NB4 (cell line): ENCODE measurements around the gene ZNF487.

Source experiments
- MYC ChIP-seq: IDR thresholded peaks from 2 replicates; pipeline ENCODE4 v1.6.1; 2011; ENCODE audit warnings: low read depth, low read length
- POLR2A ChIP-seq: IDR thresholded peaks from 2 replicates; pipeline ENCODE4 v1.6.1; 2011; ENCODE audit warnings: mild to moderate bottlenecking; ENCODE audit not compliant: insufficient read length; ENCODE audit errors: extremely low read depth
- TF ChIP-seq, protein P1 (sequence below): IDR thresholded peaks from one replicate; pipeline ENCODE4 v1.5.1; 2012; ENCODE audit warnings: low read depth, low read length
- TF ChIP-seq, protein P2 (sequence below): IDR thresholded peaks from 2 replicates; pipeline ENCODE4 v1.6.1; 2011; ENCODE audit warnings: low read depth, low read length

DNA sequence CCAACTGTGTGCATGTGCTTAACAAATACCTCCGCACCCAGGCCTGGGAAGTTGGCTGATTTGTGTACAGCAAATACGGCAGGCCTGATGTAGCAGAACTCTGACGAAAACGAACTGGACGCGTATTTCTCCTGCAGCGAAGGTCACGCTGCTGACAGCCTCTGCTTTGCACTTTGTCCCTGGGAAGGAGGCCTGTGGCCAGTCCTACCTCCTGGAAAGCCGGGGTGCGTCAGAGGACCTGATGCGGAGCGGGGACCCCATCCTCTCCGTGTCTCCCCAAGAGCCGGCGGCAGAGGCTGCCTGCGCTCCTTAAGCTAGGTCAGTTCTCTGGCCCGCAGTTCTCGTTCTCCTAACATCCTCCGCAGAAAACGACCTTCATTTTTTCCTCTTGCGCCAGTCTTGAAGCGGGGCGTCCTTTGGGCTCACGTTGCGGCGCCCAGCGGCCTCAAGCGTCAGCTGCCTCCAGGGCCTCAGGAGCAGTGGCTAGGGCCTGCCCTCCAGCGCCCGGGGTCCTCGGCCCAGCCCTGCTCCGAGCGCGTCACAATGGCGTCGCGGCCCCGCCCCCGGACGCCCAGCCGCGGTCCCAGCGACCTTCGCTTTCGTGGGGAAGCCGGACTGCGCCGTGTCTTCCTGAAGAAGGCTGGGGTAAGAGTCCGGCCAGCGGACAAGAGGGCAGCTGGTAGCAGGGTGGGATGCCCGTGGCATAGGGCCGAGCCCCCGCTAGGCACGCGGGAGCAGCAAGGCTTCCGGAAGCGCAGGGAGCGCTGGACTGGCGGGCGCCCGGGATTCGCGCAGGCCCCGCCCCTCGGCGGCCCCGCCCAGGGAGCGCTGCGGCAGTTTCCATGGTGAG is at the start of gene ZNF487:
- TF ChIP-seq, protein P1, sequence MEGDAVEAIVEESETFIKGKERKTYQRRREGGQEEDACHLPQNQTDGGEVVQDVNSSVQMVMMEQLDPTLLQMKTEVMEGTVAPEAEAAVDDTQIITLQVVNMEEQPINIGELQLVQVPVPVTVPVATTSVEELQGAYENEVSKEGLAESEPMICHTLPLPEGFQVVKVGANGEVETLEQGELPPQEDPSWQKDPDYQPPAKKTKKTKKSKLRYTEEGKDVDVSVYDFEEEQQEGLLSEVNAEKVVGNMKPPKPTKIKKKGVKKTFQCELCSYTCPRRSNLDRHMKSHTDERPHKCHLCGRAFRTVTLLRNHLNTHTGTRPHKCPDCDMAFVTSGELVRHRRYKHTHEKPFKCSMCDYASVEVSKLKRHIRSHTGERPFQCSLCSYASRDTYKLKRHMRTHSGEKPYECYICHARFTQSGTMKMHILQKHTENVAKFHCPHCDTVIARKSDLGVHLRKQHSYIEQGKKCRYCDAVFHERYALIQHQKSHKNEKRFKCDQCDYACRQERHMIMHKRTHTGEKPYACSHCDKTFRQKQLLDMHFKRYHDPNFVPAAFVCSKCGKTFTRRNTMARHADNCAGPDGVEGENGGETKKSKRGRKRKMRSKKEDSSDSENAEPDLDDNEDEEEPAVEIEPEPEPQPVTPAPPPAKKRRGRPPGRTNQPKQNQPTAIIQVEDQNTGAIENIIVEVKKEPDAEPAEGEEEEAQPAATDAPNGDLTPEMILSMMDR: peak; percentile 16
- TF ChIP-seq POLR2A (peak; percentile 58), MYC (peak; percentile 77)
- TF ChIP-seq, protein P2, sequence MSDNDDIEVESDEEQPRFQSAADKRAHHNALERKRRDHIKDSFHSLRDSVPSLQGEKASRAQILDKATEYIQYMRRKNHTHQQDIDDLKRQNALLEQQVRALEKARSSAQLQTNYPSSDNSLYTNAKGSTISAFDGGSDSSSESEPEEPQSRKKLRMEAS: peak; percentile 76
